GM23338 (cell line): ENCODE data around the gene RBMS2.

Experiments
- CREB1 ChIP-seq: fragments of 250-450 bp; sonication (Bioruptor Pico); IDR thresholded peaks from 2 replicates; pipeline ENCODE4 v1.5.0; 2020; ENCODE audit warnings: low read depth, mild to moderate bottlenecking, moderate library complexity
- EZH2 ChIP-seq: fragments of 200-600 bp; sonication (generic); IDR thresholded peaks from one replicate; pipeline ENCODE4 v1.8.0; 2017; ENCODE audit warnings: antibody characterized with exemption, mild to moderate bottlenecking, low read depth; ENCODE audit not compliant: unreplicated experiment
- EZH2phosphoT487 ChIP-seq: fragments of 200-600 bp; sonication (generic); IDR thresholded peaks from one replicate; pipeline ENCODE4 v1.8.1; 2018; ENCODE audit warnings: antibody characterized with exemption; ENCODE audit not compliant: unreplicated experiment
- JUNB ChIP-seq: IDR thresholded peaks from one replicate; pipeline ENCODE4 v1.6.1; 2016; ENCODE audit warnings: antibody characterized with exemption; ENCODE audit not compliant: unreplicated experiment
- POLR2AphosphoS5 ChIP-seq: IDR thresholded peaks from 2 replicates; pipeline ENCODE4 v1.6.1; 2016; ENCODE audit warnings: antibody characterized with exemption, low read depth
- STAT1 ChIP-seq: IDR thresholded peaks from one replicate; pipeline ENCODE4 v1.6.1; 2016; ENCODE audit warnings: antibody characterized with exemption; ENCODE audit not compliant: unreplicated experiment
- ZNF331 ChIP-seq: fragments of 250-450 bp; sonication (Bioruptor Pico); IDR thresholded peaks from 2 replicates; pipeline ENCODE4 v1.5.0; 2020; ENCODE audit warnings: low read depth, mild to moderate bottlenecking, moderate library complexity
- TF ChIP-seq, protein P1 (sequence below), 2 experiments: fragments of 200-600 bp in 1 of 2; sonication (generic) in 1 of 2; conservative IDR thresholded peaks; 2 replicates each; pipeline versions ENCODE4 v1.5.1 to v1.6.1; 2016 to 2017; ENCODE audit warnings: antibody characterized with exemption in 2 of 2, low read depth in 2 of 2, mild to moderate bottlenecking in 2 of 2, moderate library complexity in 1 of 2
- TF ChIP-seq, protein P2 (sequence below): fragments of 250-450 bp; sonication (Bioruptor Pico); IDR thresholded peaks from 2 replicates; pipeline ENCODE4 v1.5.0; 2020; ENCODE audit warnings: mild to moderate bottlenecking, moderate library complexity
- TF ChIP-seq, protein P3 (sequence below): IDR thresholded peaks from one replicate; pipeline ENCODE4 v1.6.1; 2018; ENCODE audit warnings: antibody characterized with exemption; ENCODE audit not compliant: unreplicated experiment

DNA sequence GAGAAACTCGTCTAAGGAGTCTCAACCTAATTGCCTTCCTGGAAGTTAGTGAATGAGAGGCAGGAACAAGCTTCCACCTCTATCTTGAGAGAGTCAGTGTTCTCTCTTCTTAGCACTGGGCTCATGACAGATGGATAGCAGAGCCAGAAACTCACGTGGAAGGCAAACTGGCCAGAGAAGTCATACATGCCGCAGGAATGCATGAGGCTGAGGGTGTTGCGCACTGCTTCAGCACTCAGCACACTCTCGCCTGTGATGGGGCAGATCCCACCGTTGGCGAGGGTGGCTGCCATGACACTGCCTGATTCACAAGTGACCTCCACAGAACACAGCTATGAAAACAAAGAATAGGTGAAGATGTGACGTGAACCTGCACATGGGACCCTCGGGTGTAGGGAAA lies 47.2 kb upstream of the RBMS2 start:
- no peak for TF ChIP-seq CREB1 (CRISPR knock-in tag)
- TF ChIP-seq, protein P1, sequence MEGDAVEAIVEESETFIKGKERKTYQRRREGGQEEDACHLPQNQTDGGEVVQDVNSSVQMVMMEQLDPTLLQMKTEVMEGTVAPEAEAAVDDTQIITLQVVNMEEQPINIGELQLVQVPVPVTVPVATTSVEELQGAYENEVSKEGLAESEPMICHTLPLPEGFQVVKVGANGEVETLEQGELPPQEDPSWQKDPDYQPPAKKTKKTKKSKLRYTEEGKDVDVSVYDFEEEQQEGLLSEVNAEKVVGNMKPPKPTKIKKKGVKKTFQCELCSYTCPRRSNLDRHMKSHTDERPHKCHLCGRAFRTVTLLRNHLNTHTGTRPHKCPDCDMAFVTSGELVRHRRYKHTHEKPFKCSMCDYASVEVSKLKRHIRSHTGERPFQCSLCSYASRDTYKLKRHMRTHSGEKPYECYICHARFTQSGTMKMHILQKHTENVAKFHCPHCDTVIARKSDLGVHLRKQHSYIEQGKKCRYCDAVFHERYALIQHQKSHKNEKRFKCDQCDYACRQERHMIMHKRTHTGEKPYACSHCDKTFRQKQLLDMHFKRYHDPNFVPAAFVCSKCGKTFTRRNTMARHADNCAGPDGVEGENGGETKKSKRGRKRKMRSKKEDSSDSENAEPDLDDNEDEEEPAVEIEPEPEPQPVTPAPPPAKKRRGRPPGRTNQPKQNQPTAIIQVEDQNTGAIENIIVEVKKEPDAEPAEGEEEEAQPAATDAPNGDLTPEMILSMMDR (conservative IDR thresholded peaks at IDR 0.05; ENCODE audit: low read depth in 2 of 2), result no peak
- TF ChIP-seq POLR2AphosphoS5, result no peak
- no peak for TF ChIP-seq EZH2phosphoT487
- TF ChIP-seq, protein P2, sequence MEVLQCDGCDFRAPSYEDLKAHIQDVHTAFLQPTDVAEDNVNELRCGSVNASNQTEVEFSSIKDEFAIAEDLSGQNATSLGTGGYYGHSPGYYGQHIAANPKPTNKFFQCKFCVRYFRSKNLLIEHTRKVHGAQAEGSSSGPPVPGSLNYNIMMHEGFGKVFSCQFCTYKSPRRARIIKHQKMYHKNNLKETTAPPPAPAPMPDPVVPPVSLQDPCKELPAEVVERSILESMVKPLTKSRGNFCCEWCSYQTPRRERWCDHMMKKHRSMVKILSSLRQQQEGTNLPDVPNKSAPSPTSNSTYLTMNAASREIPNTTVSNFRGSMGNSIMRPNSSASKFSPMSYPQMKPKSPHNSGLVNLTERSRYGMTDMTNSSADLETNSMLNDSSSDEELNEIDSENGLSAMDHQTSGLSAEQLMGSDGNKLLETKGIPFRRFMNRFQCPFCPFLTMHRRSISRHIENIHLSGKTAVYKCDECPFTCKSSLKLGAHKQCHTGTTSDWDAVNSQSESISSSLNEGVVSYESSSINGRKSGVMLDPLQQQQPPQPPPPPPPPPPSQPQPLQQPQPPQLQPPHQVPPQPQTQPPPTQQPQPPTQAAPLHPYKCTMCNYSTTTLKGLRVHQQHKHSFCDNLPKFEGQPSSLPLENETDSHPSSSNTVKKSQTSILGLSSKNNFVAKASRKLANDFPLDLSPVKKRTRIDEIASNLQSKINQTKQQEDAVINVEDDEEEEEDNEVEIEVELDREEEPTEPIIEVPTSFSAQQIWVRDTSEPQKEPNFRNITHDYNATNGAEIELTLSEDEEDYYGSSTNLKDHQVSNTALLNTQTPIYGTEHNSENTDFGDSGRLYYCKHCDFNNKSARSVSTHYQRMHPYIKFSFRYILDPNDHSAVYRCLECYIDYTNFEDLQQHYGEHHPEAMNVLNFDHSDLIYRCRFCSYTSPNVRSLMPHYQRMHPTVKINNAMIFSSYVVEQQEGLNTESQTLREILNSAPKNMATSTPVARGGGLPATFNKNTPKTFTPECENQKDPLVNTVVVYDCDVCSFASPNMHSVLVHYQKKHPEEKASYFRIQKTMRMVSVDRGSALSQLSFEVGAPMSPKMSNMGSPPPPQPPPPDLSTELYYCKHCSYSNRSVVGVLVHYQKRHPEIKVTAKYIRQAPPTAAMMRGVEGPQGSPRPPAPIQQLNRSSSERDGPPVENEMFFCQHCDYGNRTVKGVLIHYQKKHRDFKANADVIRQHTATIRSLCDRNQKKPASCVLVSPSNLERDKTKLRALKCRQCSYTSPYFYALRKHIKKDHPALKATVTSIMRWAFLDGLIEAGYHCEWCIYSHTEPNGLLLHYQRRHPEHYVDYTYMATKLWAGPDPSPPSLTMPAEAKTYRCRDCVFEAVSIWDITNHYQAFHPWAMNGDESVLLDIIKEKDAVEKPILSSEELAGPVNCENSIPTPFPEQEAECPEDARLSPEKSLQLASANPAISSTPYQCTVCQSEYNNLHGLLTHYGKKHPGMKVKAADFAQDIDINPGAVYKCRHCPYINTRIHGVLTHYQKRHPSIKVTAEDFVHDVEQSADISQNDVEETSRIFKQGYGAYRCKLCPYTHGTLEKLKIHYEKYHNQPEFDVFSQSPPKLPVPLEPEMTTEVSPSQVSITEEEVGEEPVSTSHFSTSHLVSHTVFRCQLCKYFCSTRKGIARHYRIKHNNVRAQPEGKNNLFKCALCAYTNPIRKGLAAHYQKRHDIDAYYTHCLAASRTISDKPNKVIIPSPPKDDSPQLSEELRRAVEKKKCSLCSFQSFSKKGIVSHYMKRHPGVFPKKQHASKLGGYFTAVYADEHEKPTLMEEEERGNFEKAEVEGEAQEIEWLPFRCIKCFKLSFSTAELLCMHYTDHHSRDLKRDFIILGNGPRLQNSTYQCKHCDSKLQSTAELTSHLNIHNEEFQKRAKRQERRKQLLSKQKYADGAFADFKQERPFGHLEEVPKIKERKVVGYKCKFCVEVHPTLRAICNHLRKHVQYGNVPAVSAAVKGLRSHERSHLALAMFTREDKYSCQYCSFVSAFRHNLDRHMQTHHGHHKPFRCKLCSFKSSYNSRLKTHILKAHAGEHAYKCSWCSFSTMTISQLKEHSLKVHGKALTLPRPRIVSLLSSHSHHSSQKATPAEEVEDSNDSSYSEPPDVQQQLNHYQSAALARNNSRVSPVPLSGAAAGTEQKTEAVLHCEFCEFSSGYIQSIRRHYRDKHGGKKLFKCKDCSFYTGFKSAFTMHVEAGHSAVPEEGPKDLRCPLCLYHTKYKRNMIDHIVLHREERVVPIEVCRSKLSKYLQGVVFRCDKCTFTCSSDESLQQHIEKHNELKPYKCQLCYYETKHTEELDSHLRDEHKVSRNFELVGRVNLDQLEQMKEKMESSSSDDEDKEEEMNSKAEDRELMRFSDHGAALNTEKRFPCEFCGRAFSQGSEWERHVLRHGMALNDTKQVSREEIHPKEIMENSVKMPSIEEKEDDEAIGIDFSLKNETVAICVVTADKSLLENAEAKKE (CRISPR knock-in tag), result no peak
- TF ChIP-seq, protein P3, sequence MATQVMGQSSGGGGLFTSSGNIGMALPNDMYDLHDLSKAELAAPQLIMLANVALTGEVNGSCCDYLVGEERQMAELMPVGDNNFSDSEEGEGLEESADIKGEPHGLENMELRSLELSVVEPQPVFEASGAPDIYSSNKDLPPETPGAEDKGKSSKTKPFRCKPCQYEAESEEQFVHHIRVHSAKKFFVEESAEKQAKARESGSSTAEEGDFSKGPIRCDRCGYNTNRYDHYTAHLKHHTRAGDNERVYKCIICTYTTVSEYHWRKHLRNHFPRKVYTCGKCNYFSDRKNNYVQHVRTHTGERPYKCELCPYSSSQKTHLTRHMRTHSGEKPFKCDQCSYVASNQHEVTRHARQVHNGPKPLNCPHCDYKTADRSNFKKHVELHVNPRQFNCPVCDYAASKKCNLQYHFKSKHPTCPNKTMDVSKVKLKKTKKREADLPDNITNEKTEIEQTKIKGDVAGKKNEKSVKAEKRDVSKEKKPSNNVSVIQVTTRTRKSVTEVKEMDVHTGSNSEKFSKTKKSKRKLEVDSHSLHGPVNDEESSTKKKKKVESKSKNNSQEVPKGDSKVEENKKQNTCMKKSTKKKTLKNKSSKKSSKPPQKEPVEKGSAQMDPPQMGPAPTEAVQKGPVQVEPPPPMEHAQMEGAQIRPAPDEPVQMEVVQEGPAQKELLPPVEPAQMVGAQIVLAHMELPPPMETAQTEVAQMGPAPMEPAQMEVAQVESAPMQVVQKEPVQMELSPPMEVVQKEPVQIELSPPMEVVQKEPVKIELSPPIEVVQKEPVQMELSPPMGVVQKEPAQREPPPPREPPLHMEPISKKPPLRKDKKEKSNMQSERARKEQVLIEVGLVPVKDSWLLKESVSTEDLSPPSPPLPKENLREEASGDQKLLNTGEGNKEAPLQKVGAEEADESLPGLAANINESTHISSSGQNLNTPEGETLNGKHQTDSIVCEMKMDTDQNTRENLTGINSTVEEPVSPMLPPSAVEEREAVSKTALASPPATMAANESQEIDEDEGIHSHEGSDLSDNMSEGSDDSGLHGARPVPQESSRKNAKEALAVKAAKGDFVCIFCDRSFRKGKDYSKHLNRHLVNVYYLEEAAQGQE, result no peak
- TF ChIP-seq EZH2, result no peak
- no peak for TF ChIP-seq ZNF331
- no peak for TF ChIP-seq JUNB
- TF ChIP-seq STAT1, result no peak
